ENCODE measurements around the gene CCDC175.

CCDC175 gene

GRCh38 chr14:59541731-59542130 lies 34.9 kb downstream of the CCDC175 start:
- Histone ChIP-seq H2BK12ac (ENCODE audit: low read length in 2 of 2) (no peak overlapping the region), H3K18ac (ENCODE audit: low read depth in 1 of 2, low read length in 2 of 2) (no peak overlapping the region), H3K9me3 (ENCODE audit: control insufficient read depth, low read length) (no peaks in the 10 kb centered on the region), H2BK15ac (ENCODE audit: low read depth, poor library complexity, severe bottlenecking) (no peak overlapping the region), H3K27ac (ENCODE audit: low read length, poor library complexity, severe bottlenecking) (no peak overlapping the region), H3K36me3 (ENCODE audit: control insufficient read depth in 1 of 2, insufficient read depth in 2 of 2, low read depth in 1 of 2, low read length in 2 of 2) (no peaks in the 10 kb centered on the region), H3K4me3 (ENCODE audit: insufficient read depth in 1 of 2, low read depth in 1 of 2, low read length in 2 of 2) (no peak overlapping the region), H3K14ac (ENCODE audit: low read length in 2 of 2) (no peak overlapping the region), H3K4me1 (ENCODE audit: control insufficient read depth, insufficient read depth, low read depth, low read length) (no peaks in the 10 kb centered on the region), H4K91ac (ENCODE audit: low read length) (no peak overlapping the region), H3K79me1 (replicated peaks; ENCODE audit: low read length, poor library complexity, severe bottlenecking) (no peaks in the 10 kb centered on the region), H4K8ac (ENCODE audit: low read length) (no peak overlapping the region), H2AFZ (ENCODE audit: low read depth, low read length) (no peak overlapping the region), H3K4me2 (ENCODE audit: low read length, poor library complexity, severe bottlenecking) (no peak overlapping the region), H3K4ac (ENCODE audit: low read depth in 1 of 2, low read length in 2 of 2) (no peak overlapping the region), H3K23ac (ENCODE audit: low read length in 2 of 2) (no peak overlapping the region), H2AK5ac (ENCODE audit: low read length, severe bottlenecking) (no peak overlapping the region), H2BK120ac (ENCODE audit: low read depth, low read length) (no peak overlapping the region), H3K9ac (ENCODE audit: low read length) (no peak overlapping the region), H3K27me3 (ENCODE audit: control insufficient read depth in 1 of 2, insufficient read depth in 1 of 2, low read length in 2 of 2) (no peaks in the 10 kb centered on the region), H2BK5ac (ENCODE audit: low read depth, low read length, poor library complexity, severe bottlenecking) (no peak overlapping the region)
- no peak for DNase-seq
- no CpG with 5 or more reads among the region's 2 CpGs for whole genome bisulfite sequencing

GRCh38 chr14:59540852-59541251 lies 35.8 kb downstream of the CCDC175 start:
- WGBS, result 58% methylated on average over 1 of the region's 1 CpG

GRCh38 chr14:59538936-59539335 lies 37.7 kb downstream of the CCDC175 start:
- Histone ChIP-seq H2AFZ (ENCODE audit: low read depth, low read length) (no peak overlapping the region), H4K8ac (ENCODE audit: low read length) (no peak overlapping the region), H3K36me3 (ENCODE audit: control insufficient read depth in 1 of 2, insufficient read depth in 2 of 2, low read depth in 1 of 2, low read length in 2 of 2) (no peaks in the 10 kb centered on the region), H3K79me1 (replicated peaks; ENCODE audit: low read length, poor library complexity, severe bottlenecking) (no peaks in the 10 kb centered on the region), H3K18ac (ENCODE audit: low read depth in 1 of 2, low read length in 2 of 2) (no peak overlapping the region), H2AK5ac (ENCODE audit: low read length, severe bottlenecking) (no peak overlapping the region), H3K4ac (ENCODE audit: low read depth in 1 of 2, low read length in 2 of 2) (no peak overlapping the region), H3K27ac (ENCODE audit: low read length, poor library complexity, severe bottlenecking) (no peak overlapping the region), H2BK15ac (ENCODE audit: low read depth, poor library complexity, severe bottlenecking) (no peak overlapping the region), H3K9ac (ENCODE audit: low read length) (no peak overlapping the region), H3K9me3 (ENCODE audit: control insufficient read depth, low read length) (no peaks in the 10 kb centered on the region), H3K23ac (ENCODE audit: low read length in 2 of 2) (no peak overlapping the region), H3K4me1 (ENCODE audit: control insufficient read depth, insufficient read depth, low read depth, low read length) (no peaks in the 10 kb centered on the region), H4K91ac (ENCODE audit: low read length) (no peak overlapping the region), H3K4me3 (ENCODE audit: insufficient read depth in 1 of 2, low read depth in 1 of 2, low read length in 2 of 2) (no peak overlapping the region), H2BK5ac (ENCODE audit: low read depth, low read length, poor library complexity, severe bottlenecking) (no peak overlapping the region), H3K27me3 (ENCODE audit: control insufficient read depth in 1 of 2, insufficient read depth in 1 of 2, low read length in 2 of 2) (no peaks in the 10 kb centered on the region), H2BK120ac (ENCODE audit: low read depth, low read length) (no peak overlapping the region), H3K14ac (ENCODE audit: low read length in 2 of 2) (no peak overlapping the region), H2BK12ac (ENCODE audit: low read length in 2 of 2) (no peak overlapping the region), H3K4me2 (ENCODE audit: low read length, poor library complexity, severe bottlenecking) (no peak overlapping the region)
- WGBS, result 100% methylated on average over 2 of the region's 4 CpGs
- DNase-seq, result no peak

More at GRCh38 chr14:59540852-59541251, 35.8 kb downstream of the CCDC175 start:
- no peaks in the 10 kb centered on the region for H3K27me3 ChIP-seq (ENCODE audit: control insufficient read depth in 1 of 2, insufficient read depth in 1 of 2, low read length in 2 of 2)
- H3K4me1 ChIP-seq (ENCODE audit: control insufficient read depth, insufficient read depth, low read depth, low read length), result no peaks in the 10 kb centered on the region
- no peak overlapping the region for H3K4me2 ChIP-seq (ENCODE audit: low read length, poor library complexity, severe bottlenecking)
- H2BK5ac ChIP-seq (ENCODE audit: low read depth, low read length, poor library complexity, severe bottlenecking), result no peak overlapping the region
- no peak overlapping the region for H2AFZ ChIP-seq (ENCODE audit: low read depth, low read length)
- no peaks in the 10 kb centered on the region for H3K36me3 ChIP-seq (ENCODE audit: control insufficient read depth in 1 of 2, insufficient read depth in 2 of 2, low read depth in 1 of 2, low read length in 2 of 2)
- H3K9ac ChIP-seq (ENCODE audit: low read length), result no peak overlapping the region
- H2AK5ac ChIP-seq (ENCODE audit: low read length, severe bottlenecking), result no peak overlapping the region
- H3K18ac ChIP-seq (ENCODE audit: low read depth in 1 of 2, low read length in 2 of 2), result no peak overlapping the region
- no peak overlapping the region for H4K8ac ChIP-seq (ENCODE audit: low read length)
- no peak overlapping the region for H3K23ac ChIP-seq (ENCODE audit: low read length in 2 of 2)
- H4K91ac ChIP-seq (ENCODE audit: low read length), result no peak overlapping the region
- no peaks in the 10 kb centered on the region for H3K79me1 ChIP-seq (replicated peaks; ENCODE audit: low read length, poor library complexity, severe bottlenecking)
- no peak overlapping the region for H3K4me3 ChIP-seq (ENCODE audit: insufficient read depth in 1 of 2, low read depth in 1 of 2, low read length in 2 of 2)
- no peak overlapping the region for H3K27ac ChIP-seq (ENCODE audit: low read length, poor library complexity, severe bottlenecking)
- H2BK15ac ChIP-seq (ENCODE audit: low read depth, poor library complexity, severe bottlenecking), result no peak overlapping the region
- no peak overlapping the region for H2BK12ac ChIP-seq (ENCODE audit: low read length in 2 of 2)
- DNase-seq, result no peak
- no peak overlapping the region for H3K4ac ChIP-seq (ENCODE audit: low read depth in 1 of 2, low read length in 2 of 2)
- no peaks in the 10 kb centered on the region for H3K9me3 ChIP-seq (ENCODE audit: control insufficient read depth, low read length)
- H2BK120ac ChIP-seq (ENCODE audit: low read depth, low read length), result no peak overlapping the region
- H3K14ac ChIP-seq (ENCODE audit: low read length in 2 of 2), result no peak overlapping the region

- WGBS, result 100% methylated on average over 1 of the region's 1 CpG
- Histone ChIP-seq H3K4me3 (ENCODE audit: insufficient read depth in 1 of 2, low read depth in 1 of 2, low read length in 2 of 2) (no peak overlapping the region), H3K27me3 (ENCODE audit: control insufficient read depth in 1 of 2, insufficient read depth in 1 of 2, low read length in 2 of 2) (no peaks in the 10 kb centered on the region), H3K4ac (ENCODE audit: low read depth in 1 of 2, low read length in 2 of 2) (no peak overlapping the region), H2BK5ac (ENCODE audit: low read depth, low read length, poor library complexity, severe bottlenecking) (no peak overlapping the region), H3K4me2 (ENCODE audit: low read length, poor library complexity, severe bottlenecking) (no peak overlapping the region), H3K27ac (ENCODE audit: low read length, poor library complexity, severe bottlenecking) (no peak overlapping the region), H4K91ac (ENCODE audit: low read length) (no peak overlapping the region), H2BK120ac (ENCODE audit: low read depth, low read length) (no peak overlapping the region), H4K8ac (ENCODE audit: low read length) (no peak overlapping the region), H3K14ac (ENCODE audit: low read length in 2 of 2) (no peak overlapping the region), H2AFZ (ENCODE audit: low read depth, low read length) (no peak overlapping the region), H2BK15ac (ENCODE audit: low read depth, poor library complexity, severe bottlenecking) (no peak overlapping the region), H3K4me1 (ENCODE audit: control insufficient read depth, insufficient read depth, low read depth, low read length) (no peaks in the 10 kb centered on the region), H3K23ac (ENCODE audit: low read length in 2 of 2) (no peak overlapping the region), H3K9me3 (ENCODE audit: control insufficient read depth, low read length) (no peaks in the 10 kb centered on the region), H3K79me1 (replicated peaks; ENCODE audit: low read length, poor library complexity, severe bottlenecking) (no peaks in the 10 kb centered on the region), H3K18ac (ENCODE audit: low read depth in 1 of 2, low read length in 2 of 2) (no peak overlapping the region), H3K36me3 (ENCODE audit: control insufficient read depth in 1 of 2, insufficient read depth in 2 of 2, low read depth in 1 of 2, low read length in 2 of 2) (no peaks in the 10 kb centered on the region), H3K9ac (ENCODE audit: low read length) (no peak overlapping the region), H2BK12ac (ENCODE audit: low read length in 2 of 2) (no peak overlapping the region), H2AK5ac (ENCODE audit: low read length, severe bottlenecking) (no peak overlapping the region)
- no peak for DNase-seq
Measured at GRCh38 chr14:59537476-59537875, 39.1 kb downstream of the CCDC175 start.
